ENCODE data around the gene ATRN.

DNA sequence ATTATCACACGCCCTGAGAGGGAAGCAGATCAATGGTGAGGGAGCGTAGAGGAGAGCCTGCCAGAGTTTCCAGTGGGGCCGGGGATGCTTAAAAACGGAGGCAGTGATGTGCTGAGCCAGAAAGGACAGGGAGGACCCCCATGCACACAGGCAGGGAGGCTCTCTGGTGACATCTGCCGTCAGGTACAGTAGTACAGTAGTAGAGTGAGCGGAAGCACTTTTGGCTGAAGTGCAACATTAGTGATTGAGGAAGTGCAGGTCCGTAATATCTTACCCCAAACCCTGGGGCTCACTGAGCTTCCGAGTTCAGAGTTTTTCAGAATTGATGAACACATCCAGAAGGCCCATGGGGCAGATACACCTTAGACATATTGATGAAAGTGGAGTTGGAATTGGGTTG, 150.3 kb downstream of the ATRN start:
- TF ChIP-seq, protein P1, sequence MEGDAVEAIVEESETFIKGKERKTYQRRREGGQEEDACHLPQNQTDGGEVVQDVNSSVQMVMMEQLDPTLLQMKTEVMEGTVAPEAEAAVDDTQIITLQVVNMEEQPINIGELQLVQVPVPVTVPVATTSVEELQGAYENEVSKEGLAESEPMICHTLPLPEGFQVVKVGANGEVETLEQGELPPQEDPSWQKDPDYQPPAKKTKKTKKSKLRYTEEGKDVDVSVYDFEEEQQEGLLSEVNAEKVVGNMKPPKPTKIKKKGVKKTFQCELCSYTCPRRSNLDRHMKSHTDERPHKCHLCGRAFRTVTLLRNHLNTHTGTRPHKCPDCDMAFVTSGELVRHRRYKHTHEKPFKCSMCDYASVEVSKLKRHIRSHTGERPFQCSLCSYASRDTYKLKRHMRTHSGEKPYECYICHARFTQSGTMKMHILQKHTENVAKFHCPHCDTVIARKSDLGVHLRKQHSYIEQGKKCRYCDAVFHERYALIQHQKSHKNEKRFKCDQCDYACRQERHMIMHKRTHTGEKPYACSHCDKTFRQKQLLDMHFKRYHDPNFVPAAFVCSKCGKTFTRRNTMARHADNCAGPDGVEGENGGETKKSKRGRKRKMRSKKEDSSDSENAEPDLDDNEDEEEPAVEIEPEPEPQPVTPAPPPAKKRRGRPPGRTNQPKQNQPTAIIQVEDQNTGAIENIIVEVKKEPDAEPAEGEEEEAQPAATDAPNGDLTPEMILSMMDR (IDR thresholded peaks at IDR 0.05): no peak
- TF ChIP-seq POLR2A (IDR thresholded peaks at IDR 0.05) (no peak), EP300 (IDR thresholded peaks at IDR 0.05) (no peak), POLR2AphosphoS5 (IDR thresholded peaks at IDR 0.05) (no peak)
